SHP77 treated with DMSO at 0.1 percent for 48 hours (cell line): ENCODE data around the gene ASZ1.
"Not testable (repeated sequence)": the region's sequence is repeated elsewhere in the genome, so short reads cannot be mapped to it uniquely, and the experiment has no call there.

Source experiments
- DNase-seq: peaks from one replicate; lab custom pipeline; 2025; lab: John Stamatoyannopoulos, UW

ASZ1 gene, protein sequence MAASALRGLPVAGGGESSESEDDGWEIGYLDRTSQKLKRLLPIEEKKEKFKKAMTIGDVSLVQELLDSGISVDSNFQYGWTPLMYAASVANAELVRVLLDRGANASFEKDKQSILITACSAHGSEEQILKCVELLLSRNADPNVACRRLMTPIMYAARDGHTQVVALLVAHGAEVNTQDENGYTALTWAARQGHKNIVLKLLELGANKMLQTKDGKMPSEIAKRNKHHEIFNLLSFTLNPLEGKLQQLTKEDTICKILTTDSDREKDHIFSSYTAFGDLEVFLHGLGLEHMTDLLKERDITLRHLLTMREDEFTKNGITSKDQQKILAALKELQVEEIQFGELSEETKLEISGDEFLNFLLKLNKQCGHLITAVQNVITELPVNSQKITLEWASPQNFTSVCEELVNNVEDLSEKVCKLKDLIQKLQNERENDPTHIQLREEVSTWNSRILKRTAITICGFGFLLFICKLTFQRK

DNA sequence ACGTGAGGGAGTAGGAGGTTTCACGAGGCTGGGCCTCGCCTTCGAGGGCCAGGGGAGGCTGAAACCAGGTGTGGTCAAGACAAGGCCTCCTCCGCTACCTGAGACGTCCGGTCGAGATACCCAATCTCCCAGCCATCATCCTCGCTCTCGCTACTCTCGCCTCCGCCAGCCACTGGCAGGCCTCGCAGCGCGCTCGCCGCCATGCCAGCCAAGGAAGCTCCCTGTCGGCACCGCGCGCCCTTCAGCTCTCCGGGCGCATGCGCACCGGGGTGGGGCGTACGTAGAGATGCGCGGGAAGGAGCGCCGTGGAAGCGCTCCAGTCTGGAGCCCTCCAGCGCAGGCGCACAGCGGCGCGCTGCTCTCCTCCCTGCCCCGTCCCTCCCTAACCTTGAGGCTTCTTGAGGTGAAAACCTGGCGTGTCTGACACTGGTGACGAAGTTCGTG lies at the start of gene ASZ1:
Gene ASZ1, minus strand, starts transcription at position 236 of the 444 bp plus-strand sequence. Its CDS starts 33 bp downstream, at position 203.
- no peak for DNase-seq

DNA sequence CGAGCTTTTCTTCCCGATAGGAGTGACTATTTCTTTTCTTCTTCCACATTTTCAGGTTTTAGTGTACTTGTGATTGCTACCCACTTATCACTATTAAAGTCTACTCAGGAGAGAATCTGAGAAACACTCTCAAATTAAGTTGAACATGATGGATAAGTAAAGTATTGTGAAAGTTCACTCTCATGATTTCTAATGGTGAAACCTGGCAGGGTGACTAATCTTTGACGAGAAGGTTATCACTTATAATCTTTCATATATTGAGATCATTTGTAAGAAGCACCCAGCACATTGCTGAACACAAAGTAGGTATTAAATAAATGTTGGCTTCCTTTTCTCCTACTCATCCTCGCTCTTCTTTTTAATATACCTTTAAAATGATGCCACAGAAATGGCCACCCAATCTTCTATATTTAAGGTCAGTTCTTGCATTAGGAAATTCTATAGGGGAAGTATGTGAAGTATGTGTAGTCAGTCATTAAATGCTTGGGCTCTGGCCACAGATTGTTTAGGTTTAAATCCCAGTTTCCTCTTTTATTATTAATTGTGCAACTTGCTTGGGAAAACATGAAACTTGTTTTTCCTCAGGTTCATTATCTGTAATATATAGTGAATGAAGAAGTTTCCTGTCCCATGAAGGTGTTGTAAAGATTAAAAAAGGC lies 49.4 kb upstream of the ASZ1 start:
- no peak for DNase-seq

DNA sequence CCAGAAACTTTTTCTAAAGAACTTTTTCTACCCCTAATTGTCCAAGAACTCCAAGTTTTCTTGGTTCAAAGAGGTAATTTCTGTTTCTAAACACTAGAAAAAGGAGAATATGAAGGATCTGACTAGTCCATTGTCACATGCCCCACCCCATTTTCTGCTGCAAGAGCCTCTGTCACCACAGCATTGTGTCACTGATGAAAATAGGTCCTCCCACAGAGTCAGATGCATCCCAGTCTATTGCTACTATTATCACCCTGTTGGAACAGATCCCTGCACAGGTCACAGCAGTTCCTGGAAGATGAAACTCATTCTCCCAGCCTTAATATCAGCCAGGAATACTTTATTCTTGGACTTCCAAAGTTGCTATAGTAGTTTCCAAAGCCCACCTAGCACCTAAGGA lies 45.0 kb upstream of the ASZ1 start:
- no peak for DNase-seq

DNA sequence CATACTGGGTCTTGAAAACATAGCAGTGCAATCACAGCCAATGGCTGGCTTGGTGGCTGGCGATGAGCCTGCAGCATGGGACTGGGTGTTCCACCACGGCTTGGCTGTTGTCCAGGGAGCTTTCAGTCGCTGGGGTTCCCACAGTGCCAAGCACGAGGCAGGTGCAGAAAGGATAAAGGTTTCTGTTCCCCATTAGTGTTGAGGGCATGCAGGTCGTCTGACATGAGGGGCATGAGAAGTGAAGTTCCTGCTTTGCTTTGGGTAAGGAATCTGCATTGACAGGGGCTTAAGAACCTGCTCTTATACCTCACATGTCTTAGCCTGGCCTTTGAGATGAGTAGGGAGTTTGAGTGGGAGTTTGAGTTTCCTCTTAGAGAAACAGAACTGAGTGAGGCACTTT lies 43.5 kb upstream of the ASZ1 start:
- DNase-seq, result no peak

DNA sequence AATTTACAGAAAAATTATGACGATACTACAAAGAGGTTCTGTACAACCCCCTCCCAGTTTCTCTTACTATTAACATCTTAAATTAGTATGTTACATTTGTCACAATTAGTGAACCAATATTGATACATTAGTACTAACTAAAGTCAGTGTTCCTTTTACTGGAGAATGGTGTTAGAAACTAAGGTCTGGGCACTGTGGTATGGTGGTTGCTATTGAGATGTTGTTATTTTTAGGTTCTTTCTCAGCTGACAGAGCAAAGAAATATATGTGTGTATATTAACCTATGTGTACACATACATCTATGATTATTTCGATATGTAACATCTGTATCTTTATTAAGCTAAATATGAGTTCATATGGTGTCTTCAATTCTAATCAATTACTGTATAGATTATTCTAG lies 40.9 kb upstream of the ASZ1 start:
- no peak for DNase-seq

DNA sequence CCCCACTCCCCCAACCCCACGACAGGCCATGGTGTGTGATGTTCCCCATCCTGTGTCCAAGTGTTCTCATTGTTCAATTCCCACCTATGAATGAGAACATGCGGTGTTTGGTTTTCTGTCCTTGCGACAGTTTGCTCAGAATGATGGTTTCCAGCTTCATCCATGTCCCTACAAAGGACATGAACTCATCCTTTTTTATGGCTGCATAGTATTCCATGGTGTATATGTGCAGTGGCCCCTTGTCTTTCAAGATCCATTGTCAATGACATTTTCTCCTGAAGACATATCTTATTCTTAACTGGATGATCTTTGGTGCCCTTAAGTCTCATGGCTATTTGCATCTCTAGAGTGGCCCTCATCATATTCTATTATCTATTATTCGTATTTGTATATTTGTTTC lies 33.5 kb upstream of the ASZ1 start:
- DNase-seq, result not testable (repeated sequence)

DNA sequence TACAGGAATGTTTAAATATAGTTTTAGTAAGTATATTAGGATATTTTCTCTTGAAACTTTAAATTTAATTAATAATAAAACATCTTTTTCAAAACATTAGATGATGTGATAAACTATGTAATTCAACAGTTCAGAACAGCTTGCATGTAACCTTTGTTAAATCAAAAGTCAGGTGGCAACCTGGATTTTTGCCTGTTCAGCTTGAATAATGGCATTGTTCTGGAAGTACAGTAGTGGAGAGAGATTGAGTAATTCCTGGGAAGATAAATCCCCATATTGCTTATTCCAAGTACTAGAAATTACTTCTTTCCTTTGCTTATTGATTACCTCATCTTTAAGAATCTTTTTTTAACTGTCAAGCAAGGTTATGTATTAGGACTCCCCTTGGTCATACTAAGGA lies 32.4 kb upstream of the ASZ1 start:
- no peak for DNase-seq

DNA sequence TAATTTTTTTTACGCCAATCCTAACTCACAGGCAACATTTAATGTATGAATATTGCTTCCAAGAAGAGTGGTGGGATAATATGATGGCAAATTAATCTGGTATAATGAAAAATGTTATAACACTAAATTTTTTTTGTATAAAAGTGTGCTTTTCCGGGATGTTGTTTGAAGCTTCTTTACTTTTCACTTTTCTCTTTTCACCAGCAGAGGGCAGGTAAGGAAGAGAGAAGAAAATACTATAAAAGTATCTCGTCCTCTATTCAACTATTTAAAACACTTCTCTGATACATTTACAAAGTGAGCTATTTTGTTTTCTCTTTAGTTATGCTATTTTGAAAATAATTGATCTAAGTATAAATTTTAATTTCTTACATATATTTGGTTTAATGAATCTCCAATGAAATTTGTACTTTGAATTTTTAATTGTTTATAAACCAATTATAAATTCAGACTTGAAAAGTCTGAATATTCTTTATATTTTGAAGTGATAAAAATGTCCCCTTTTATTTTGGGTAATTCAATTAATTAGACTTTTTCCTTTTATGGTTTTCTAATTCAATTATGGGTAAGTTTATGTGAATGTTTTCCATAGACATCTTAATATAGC lies 31.8 kb upstream of the ASZ1 start:
- no peak for DNase-seq

DNA sequence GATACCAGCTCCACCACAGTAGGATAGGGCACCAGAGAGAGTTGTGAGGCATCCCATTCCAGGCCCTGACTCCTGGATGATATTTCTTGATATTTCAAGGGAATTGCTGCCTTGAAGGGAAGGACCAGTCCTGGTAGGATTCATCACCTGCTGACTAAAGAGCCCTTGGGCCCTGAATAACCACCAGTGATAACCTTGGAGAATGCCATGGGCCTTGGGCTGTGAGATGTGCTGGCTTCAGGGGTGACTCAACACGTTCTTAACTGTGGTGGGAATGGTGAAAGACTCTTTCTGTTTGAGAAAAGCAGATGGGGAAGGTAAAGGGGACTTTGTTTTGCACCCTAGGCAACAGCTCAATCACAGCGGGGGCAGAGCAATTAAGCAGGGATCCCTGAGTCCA lies 21.4 kb upstream of the ASZ1 start:
- no peak for DNase-seq

DNA sequence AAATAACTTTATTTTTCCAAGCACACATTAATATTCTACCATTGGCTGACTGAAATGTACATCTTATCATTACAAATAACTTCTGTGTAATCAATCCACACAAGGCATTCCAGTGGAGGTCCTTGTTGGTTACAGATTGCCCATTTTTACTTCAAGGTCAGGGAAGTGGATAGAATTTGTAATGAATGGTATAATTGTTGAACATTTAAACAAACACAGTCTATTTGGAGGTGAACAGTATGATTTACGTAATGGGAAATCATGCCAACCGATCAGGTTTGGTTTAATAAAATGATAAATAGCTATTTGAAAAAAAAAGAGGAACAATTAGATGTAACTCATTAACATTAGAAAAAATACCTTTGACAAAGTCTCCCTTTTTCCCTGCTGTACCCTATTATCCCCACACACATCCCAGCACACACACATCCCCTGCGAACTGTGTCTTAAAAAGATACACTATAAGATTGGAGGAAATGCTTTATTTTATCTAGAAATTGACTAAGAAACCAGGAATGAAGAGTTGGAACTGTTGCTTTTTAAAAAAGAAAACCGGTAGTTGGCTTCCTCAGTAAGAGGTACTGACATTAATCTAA lies 19.0 kb upstream of the ASZ1 start:
- no peak for DNase-seq

DNA sequence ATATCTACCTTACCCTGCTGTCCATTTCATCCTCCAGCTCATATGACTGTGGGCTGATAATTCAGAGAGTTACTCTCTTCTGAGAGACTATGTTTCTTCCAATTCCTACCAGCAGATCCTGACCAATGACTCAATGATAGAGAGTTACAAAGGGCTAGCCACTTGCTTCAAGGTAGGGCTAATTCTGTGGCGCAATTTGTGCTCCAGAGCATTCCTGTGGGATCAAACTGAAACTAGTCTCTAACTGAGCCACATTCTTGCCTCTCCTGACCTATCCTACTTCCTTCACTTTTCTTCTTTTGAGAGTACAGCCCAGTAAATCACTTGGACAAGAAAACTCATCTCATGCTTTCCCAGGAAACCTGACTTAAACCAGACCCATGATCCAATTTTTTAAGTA lies 17.9 kb upstream of the ASZ1 start:
- no peak for DNase-seq

DNA sequence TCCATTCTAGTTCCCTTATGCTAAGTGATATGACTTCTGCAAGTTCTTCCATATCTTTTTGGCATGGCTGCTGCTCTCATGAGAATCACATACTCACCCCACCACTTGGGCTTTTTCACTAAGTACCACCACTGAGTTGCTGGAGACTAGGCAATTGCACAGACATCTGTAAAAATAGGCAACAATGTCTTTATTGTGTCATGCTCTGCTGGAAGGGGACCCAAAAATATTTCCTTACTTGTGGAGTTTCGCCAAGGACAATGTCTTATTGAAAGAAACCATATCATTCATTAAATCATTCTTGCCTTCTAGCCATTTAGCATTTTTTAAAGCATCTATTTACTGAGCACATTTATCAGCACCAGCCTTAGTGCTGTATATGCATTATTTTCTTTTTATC lies 17.4 kb upstream of the ASZ1 start:
- DNase-seq, result no peak

DNA sequence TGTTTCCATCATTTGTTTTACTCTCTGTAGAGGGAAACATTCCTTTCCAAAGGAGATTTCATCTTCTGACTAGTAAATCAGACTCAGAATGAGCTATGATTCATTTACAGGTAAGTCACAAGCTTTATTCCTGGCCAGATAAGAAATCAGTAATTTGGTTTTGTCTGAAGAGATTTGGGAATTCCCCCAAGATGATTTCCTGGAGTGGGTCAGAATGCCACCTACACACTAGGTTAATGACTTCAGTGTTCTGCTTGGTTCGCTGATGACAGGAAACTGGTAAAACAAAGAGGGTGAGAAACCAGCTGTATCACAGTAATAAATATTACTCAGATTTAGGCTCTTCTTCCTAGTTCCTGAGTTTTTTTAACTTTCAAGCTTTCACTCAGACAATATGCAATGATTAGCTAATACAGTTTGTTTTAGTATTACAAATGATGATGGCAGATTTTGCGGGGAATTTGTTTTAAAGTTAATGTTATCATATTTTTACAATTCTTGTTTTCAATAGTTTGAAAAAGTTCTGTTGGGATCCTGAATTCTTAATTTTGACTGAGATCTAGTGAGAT lies 8.3 kb upstream of the ASZ1 start:
- DNase-seq, result no peak

DNA sequence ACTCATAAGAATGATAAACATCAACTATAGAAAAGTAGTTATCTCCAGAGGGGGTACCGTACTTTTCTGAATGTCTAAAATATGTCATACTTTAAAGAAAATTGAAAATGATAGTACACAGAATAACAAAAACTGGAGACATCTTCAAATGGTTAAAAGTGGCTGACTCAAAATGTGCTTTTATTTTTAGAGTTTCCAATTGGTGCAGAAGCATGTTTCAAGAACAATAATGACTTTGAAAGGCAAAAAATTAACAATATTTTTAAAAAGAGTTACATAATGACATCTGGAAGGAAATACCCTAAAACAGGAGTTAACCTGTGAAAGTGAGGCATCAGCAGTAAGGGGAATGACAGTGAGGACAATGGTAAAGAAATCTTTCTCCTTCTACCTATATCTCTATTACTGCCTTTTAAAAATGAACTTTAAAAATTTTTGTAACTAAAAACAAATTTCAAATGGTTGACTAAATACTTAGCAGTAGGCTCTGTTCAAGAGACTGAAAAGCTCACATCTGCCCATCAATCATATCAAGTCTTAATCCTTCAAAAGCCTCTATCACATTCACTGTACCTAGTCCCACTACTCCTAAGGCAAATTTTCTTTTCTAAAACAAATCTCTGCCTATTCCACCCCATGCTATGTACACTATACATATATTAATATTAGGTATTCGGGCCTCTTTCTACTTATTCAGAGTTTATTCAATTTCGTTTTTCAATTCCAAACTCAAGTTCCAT lies 3.0 kb downstream of the ASZ1 start:
- DNase-seq, result no peak

DNA sequence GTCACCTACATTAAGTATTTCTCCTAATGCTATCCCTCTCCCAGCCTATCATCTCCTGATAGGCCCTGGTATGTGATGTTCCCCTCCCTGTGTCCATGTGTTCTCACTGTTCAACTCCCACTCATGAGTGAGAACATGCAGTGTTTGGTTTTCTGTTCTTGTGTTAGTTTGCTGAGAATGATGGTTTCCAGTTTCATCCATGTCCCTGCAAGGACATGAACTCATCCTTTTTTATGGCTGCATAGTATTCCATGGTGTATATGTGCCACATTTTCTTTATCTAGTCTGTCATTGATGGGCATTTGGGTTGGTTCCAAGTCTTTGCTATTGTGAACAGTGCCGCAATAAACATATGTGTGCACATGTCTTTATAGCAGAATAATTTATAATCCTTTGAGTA lies 12.7 kb downstream of the ASZ1 start:
- not testable (repeated sequence) for DNase-seq

DNA sequence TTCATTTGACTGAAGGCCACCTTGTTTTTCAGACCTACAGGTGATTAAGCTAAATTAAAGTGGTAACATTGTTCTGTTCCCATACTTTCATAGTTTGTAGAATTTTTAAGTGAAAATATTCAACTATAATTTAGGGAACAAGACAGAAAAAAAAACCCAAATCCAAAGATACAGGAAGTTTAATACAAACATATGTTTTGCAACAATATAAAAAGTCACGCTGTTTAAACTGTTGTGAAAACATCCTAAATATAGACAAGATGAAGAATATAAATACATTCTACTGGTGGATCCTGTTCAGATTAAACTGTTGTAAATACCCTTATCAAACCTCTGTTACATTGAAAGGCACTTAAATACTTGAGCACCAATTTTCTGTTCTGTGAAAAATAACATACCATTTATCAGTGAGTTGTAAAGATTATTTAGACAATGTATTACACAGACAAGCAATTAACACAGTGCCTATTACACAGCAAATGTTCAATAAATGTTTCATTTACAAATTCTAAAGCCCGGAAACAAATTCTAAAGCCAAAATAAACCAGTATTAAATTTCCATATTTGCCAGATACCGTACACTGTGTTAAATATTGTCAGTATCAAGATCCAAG lies 14.2 kb downstream of the ASZ1 start:
- no peak for DNase-seq

DNA sequence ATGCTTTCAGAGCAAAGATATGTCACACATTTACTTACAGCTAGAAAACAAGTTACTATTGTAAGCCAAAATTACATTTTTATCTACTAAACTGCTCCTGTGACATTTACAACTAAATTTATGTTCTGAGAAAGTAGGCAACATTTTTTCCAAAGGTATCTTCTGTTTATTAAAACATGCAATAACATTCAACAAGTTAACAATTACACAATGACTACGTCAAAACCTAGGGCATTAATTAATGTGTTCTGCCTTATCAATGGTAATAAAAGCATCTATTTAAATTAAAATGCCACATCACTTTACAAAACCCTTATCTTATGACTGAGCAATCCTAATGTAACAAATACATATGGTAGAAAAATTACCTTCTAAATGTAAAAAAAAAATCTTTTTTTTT lies 14.9 kb downstream of the ASZ1 start:
- no peak for DNase-seq

DNA sequence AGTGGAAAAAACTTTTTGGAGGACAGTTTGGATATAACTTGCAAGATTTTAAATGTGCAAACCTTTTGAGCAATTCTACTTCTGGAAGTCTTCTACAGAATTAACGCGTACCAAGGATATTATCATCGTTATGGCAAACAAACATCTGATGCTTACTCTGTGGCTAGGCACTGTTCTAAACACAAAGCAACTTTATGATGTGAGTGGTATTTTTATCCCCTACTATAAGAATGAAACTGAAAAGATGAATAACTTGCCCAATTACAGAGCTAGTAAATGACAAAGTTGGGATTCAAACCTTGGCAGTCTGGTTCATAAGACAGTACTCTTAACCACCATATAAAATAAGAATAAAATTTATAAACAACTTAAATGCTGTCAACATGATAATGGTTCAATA lies 15.8 kb downstream of the ASZ1 start:
- DNase-seq, result no peak

DNA sequence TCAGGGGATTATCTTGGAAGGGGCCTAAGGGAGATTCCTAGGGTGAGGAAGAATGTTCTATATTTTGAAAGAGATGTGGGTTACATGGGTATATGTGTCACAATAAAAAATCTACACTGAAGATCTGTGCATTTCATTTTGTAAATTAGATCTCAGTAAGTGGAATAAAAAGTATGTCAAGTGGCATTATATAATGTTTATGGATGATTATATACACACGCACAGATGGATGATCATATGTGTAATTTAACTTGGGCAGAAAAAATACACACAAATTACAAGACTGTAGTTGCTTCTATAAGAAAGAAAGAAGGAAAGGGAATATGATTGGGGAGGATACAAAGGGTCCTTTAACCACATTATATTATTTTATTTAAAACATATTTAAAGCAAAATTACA lies 18.5 kb downstream of the ASZ1 start:
- no peak for DNase-seq

DNA sequence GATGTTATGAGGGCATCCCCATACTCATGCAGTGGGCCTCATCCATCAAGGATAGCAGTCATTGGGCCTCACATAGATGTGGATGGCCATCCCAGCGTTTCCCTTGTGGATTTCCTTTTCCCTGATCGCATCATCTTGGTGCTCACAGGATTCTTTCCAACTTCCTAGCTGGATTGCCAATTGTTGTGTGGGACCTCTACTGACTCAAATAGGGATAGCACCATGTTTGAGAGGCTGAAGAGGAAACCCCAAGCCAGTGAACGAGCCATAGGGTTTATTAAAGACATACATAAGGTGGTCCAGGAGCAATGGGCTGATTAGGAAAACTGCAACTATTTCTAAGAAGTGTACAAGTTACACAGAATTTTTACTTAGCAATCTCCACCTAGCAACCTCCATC lies 21.8 kb downstream of the ASZ1 start:
- no peak for DNase-seq

DNA sequence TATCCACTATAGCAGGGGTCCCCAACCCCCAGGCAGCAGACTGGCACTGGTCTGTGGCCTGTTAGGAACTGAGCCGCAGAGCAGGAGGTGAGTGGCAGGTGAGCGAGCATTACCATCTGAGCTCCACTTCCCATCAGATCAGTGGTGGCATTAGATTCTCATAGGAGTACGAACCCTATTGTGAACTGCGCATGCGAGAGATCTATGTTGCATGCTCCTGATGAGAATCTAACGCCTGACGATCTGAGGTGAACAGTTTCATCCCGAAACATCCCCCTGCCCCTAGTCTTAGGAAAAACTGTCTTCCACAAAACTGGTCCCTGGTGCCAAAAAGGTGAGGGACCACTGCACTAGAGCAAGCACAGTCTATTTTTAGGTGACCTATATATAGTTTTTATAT lies 23.6 kb downstream of the ASZ1 start:
- no peak for DNase-seq
